Erythroblast (primary cell): ENCODE measurements around the gene LY6G6D.

ENCODE experiments used
- GATA1 ChIP-seq: IDR thresholded peaks from 2 replicates; pipeline ENCODE4 v1.6.1; 2011; ENCODE audit warnings: low read depth, mild to moderate bottlenecking, control low read depth, low read length, moderate library complexity
- POLR2A ChIP-seq: IDR thresholded peaks from 2 replicates; pipeline ENCODE4 v1.6.1; 2011; ENCODE audit warnings: mild to moderate bottlenecking, low read length

GRCh38 chr6:31736768-31737314 is 21.7 kb downstream of the LY6G6D start:
- TF ChIP-seq POLR2A (no peak), GATA1 (no peak)
